Fibroblast of upper back skin (primary cell): ENCODE results near the gene CA10.

Experiments
- DNase-seq: peaks from one replicate; pipeline ENCODE4 v3.0.0-alpha.2; 2013

CA10 gene

GRCh38 chr17:51855806-51856205 is 302.7 kb downstream of the CA10 start:
- no peak for DNase-seq

- DNase-seq: no peak
Observed at GRCh38 chr17:51853857-51854256, 304.7 kb downstream of the CA10 start.

GRCh38 chr17:51852603-51853002 is 305.9 kb downstream of the CA10 start:
- no peak for DNase-seq

- no peak for DNase-seq
Observed at GRCh38 chr17:51850201-51850600, 308.3 kb downstream of the CA10 start.

- DNase-seq: no peak
Observed at GRCh38 chr17:51848451-51848850, 310.1 kb downstream of the CA10 start.

GRCh38 chr17:51846566-51846965 is 311.9 kb downstream of the CA10 start:
- DNase-seq: no peak

- no peak for DNase-seq
Observed at GRCh38 chr17:51845776-51846175, 312.7 kb downstream of the CA10 start.

GRCh38 chr17:51842763-51843162 is 315.8 kb downstream of the CA10 start:
- DNase-seq: no peak

GRCh38 chr17:51841669-51842068 is 316.8 kb downstream of the CA10 start:
- no peak for DNase-seq

GRCh38 chr17:51840688-51841087 is 317.8 kb downstream of the CA10 start:
- no peak for DNase-seq

GRCh38 chr17:51833620-51834019 is 324.9 kb downstream of the CA10 start:
- DNase-seq: no peak

GRCh38 chr17:51833045-51833444 is 325.5 kb downstream of the CA10 start:
- DNase-seq: no peak

GRCh38 chr17:51830886-51831285 is 327.6 kb downstream of the CA10 start:
- no peak for DNase-seq

GRCh38 chr17:51830451-51830850 is 328.1 kb downstream of the CA10 start:
- DNase-seq: no peak

- DNase-seq: no peak
Observed at GRCh38 chr17:51828901-51829300, 329.6 kb downstream of the CA10 start.

- DNase-seq: no peak
Observed at GRCh38 chr17:51827140-51827539, 331.4 kb downstream of the CA10 start.

- no peak for DNase-seq
Observed at GRCh38 chr17:51820766-51821165, 337.7 kb downstream of the CA10 start.

GRCh38 chr17:51820252-51820651 is 338.3 kb downstream of the CA10 start:
- no peak for DNase-seq

GRCh38 chr17:51819341-51820219 is 338.9 kb downstream of the CA10 start:
- DNase-seq: no peak

GRCh38 chr17:51818777-51819176 is 339.7 kb downstream of the CA10 start:
- no peak for DNase-seq

- DNase-seq: no peak
Observed at GRCh38 chr17:51817955-51818354, 340.6 kb downstream of the CA10 start.

- DNase-seq: no peak
Observed at GRCh38 chr17:51817117-51817516, 341.4 kb downstream of the CA10 start.

- no peak for DNase-seq
Observed at GRCh38 chr17:51815097-51815496, 343.4 kb downstream of the CA10 start.

GRCh38 chr17:51814521-51814920 is 344.0 kb downstream of the CA10 start:
- no peak for DNase-seq

GRCh38 chr17:51813784-51814174 is 344.7 kb downstream of the CA10 start:
- no peak for DNase-seq
